GM21619 (cell line): Measurements from ENCODE around the gene HCAR3.
A peak's percentile ranks its signal among the peaks of the same experiment; 100 is the strongest.
"Not testable (repeated sequence)": the region's sequence is repeated elsewhere in the genome, so short reads cannot be mapped to it uniquely, and the experiment has no call there.

Experiments used
- ATAC-seq: cut with Tn5 transposase; IDR thresholded peaks from one replicate; pipeline ENCODE4 v1.9.1; 2021; ENCODE audit not compliant: unreplicated experiment

HCAR3 gene

GRCh38 chr12:122724641-122725243 is 8.1 kb upstream of the HCAR3 start:
- ATAC-seq, result peak; percentile 43

GRCh38 chr12:122722387-122722786 is 5.8 kb upstream of the HCAR3 start:
- no peak for ATAC-seq

- no peak for ATAC-seq
Observed at GRCh38 chr12:122721057-122721545, 4.5 kb upstream of the HCAR3 start.

- ATAC-seq, result not testable (repeated sequence)
Observed at GRCh38 chr12:122715211-122715610, 1.4 kb downstream of the HCAR3 start.

GRCh38 chr12:122713491-122714188 is 3.0 kb downstream of the HCAR3 start:
- not testable (repeated sequence) for ATAC-seq

- ATAC-seq, result not testable (repeated sequence)
Observed at GRCh38 chr12:122711266-122711665, 5.3 kb downstream of the HCAR3 start.

- not testable (repeated sequence) for ATAC-seq
Observed at GRCh38 chr12:122710341-122710740, 6.3 kb downstream of the HCAR3 start.

GRCh38 chr12:122709287-122709686 is 7.3 kb downstream of the HCAR3 start:
- ATAC-seq, result not testable (repeated sequence)

GRCh38 chr12:122703841-122704240 is 12.8 kb downstream of the HCAR3 start:
- not testable (repeated sequence) for ATAC-seq

- ATAC-seq, result not testable (repeated sequence)
Observed at GRCh38 chr12:122702890-122703611, 13.6 kb downstream of the HCAR3 start, which contains the start of gene HCAR2. TSS of gene HCAR2 (minus strand) at chr12:122703357. CDS start at chr12:122703283, 74 bp downstream.

GRCh38 chr12:122701481-122701880 is 15.1 kb downstream of the HCAR3 start:
- not testable (repeated sequence) for ATAC-seq

- not testable (repeated sequence) for ATAC-seq
Observed at GRCh38 chr12:122700038-122700710, 16.4 kb downstream of the HCAR3 start.

GRCh38 chr12:122696922-122697321 is 19.7 kb downstream of the HCAR3 start:
- ATAC-seq, result not testable (repeated sequence)

GRCh38 chr12:122691566-122691965 is 25.0 kb downstream of the HCAR3 start:
- ATAC-seq, result no peak

GRCh38 chr12:122688291-122688690 is 28.3 kb downstream of the HCAR3 start:
- ATAC-seq, result no peak

- ATAC-seq, result no peak
Observed at GRCh38 chr12:122687086-122687485, 29.5 kb downstream of the HCAR3 start.

GRCh38 chr12:122686538-122686937 is 30.1 kb downstream of the HCAR3 start:
- ATAC-seq, result no peak

GRCh38 chr12:122684297-122684813 is 32.3 kb downstream of the HCAR3 start:
- no peak for ATAC-seq

- no peak for ATAC-seq
Observed at GRCh38 chr12:122681814-122682213, 34.8 kb downstream of the HCAR3 start.

GRCh38 chr12:122680989-122681388 is 35.6 kb downstream of the HCAR3 start:
- ATAC-seq, result not testable (repeated sequence)

GRCh38 chr12:122676781-122677180 is 39.8 kb downstream of the HCAR3 start:
- ATAC-seq, result not testable (repeated sequence)
